ENCODE data around the gene VWA5B1.

DNA sequence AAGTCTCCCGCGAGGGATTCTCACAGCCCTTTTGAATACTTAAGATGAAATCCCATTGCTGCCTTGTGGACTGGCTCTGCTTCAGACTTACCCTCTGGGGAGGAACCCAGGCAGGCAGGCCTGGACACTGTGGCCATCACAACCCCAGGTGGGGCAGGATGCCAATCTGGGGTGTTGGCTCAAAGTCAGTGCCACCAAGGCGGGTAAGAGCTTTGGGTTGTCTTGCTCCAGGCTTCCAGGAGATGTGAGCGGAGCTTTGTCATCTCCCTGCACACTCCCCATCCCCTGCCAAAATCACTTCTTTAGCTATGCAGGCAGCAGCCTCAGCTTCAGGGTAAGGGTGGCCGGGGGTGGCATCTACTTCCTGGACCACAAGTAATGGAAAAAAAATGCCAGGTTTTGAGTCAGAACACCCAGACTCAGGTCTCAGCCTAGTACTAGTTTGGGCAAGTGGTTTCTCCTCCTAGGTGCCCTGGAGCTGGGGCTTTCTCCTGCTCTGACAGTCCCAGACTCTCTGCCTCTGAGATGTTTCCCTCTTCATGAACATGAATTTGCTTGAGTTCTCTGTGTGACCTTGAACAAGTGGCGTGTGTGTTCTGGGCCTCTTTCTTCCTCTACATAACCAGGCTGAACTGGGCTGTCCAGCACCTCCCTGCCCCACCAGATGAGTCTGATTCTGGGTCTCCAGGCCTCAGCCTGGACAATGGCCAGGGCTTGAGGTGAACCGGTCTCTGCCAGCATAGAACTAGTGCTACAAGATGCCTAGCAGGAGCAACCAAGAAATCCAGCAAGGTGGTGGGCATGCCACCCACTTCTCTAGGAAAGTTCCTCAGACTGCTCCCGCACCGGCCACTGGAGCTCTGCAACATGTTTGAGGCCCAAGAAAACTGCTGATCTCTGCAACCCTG is 65.4 kb downstream of the VWA5B1 start:
- TF ChIP-seq CTCF (IDR thresholded peaks at IDR 0.05) (no peak), POLR2A (IDR thresholded peaks at IDR 0.05) (no peak), POLR2AphosphoS5 (IDR thresholded peaks at IDR 0.05) (no peak)

Data from breast epithelium (tissue), 3 donors.